Endothelial cell (in vitro differentiated cells): ENCODE data around the gene TUBA3C. TPM values are rescaled to one million over a fixed set of nuclear protein-coding genes. Genes with fewer than 3 reads are reported as not detected.
"Not testable (repeated sequence)": the region's sequence is repeated elsewhere in the genome, so short reads cannot be mapped to it uniquely, and the experiment has no call there.

Source experiments
- DNase-seq: peaks from one replicate; pipeline ENCODE4 v3.0.0; 2021; ENCODE audit warnings: low spot score
- H3K27ac Mint-ChIP-seq: one replicate; pipeline ENCODE4 v1.8.0; 2021; ENCODE audit warnings: mixed read lengths, inconsistent platforms; ENCODE audit not compliant: unreplicated experiment
- H3K27me3 Mint-ChIP-seq: one replicate; pipeline ENCODE4 v1.8.0; 2021; ENCODE audit warnings: mild to moderate bottlenecking, moderate library complexity, mixed read lengths, inconsistent platforms; ENCODE audit not compliant: unreplicated experiment
- H3K36me3 Mint-ChIP-seq: one replicate; pipeline ENCODE4 v1.8.0; 2021; ENCODE audit warnings: mild to moderate bottlenecking, low read depth, mixed read lengths, inconsistent platforms; ENCODE audit not compliant: unreplicated experiment
- H3K4me1 Mint-ChIP-seq: one replicate; pipeline ENCODE4 v1.8.0; 2021; ENCODE audit warnings: mild to moderate bottlenecking, mixed read lengths, inconsistent platforms; ENCODE audit not compliant: unreplicated experiment
- H3K4me3 Mint-ChIP-seq: one replicate; pipeline ENCODE4 v1.8.0; 2021; ENCODE audit warnings: mild to moderate bottlenecking, mixed read lengths, inconsistent platforms; ENCODE audit not compliant: unreplicated experiment
- H3K9me3 Mint-ChIP-seq: one replicate; pipeline ENCODE4 v1.8.0; 2021; ENCODE audit warnings: mixed read lengths, inconsistent platforms; ENCODE audit not compliant: unreplicated experiment
- total RNA-seq: library from RNA; stranded (reverse); fragmentation: NEBNext Ultra II Directional; extraction: Animal tissue kit (Norgen Biotek cat#: 25700); gene quantifications from one replicate; pipeline ENCODE4 v1.2.1, GENCODE V29; 2021; ENCODE audit not compliant: unreplicated experiment
- TF ChIP-seq, protein P1 (sequence below): fragments of 200-600 bp; sonication (generic); IDR thresholded peaks from one replicate; pipeline ENCODE4 v1.5.0; 2021; ENCODE audit warnings: antibody characterized with exemption; ENCODE audit not compliant: unreplicated experiment

The TUBA3C gene
- total RNA-seq, 1 donor from 2014 or later = not detected

DNA sequence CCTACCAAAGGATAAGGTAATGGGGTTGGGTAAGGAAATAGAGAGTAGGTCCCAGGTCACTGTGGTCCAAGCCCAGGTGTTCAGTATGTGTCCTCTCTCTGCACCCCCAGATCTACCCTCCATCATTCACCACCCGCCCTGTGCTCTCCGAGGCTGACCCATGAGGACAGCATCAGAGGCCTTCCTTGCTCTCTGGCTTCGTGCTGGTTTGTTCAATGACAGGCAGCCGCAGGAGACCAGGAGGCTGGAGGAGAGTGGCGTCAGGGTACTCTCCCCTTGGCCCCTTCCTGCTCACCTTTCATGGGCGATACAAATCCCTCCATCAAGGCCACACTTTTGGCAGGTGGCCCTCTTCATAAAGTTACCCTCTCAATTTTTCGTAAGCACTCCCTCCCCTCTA is 1.7 kb downstream of the TUBA3C start:
- Mint-ChIP-seq H3K9me3 (peaks cover 23% of the 10 kb centered on the region), H3K36me3 (peaks cover 5% of the 10 kb centered on the region), H3K4me3 (no peak overlapping the region), H3K4me1 (no peaks in the 10 kb centered on the region), H3K27ac (no peak overlapping the region), H3K27me3 (peaks cover 9% of the 10 kb centered on the region)
- no peak for DNase-seq
- TF ChIP-seq, protein P1, sequence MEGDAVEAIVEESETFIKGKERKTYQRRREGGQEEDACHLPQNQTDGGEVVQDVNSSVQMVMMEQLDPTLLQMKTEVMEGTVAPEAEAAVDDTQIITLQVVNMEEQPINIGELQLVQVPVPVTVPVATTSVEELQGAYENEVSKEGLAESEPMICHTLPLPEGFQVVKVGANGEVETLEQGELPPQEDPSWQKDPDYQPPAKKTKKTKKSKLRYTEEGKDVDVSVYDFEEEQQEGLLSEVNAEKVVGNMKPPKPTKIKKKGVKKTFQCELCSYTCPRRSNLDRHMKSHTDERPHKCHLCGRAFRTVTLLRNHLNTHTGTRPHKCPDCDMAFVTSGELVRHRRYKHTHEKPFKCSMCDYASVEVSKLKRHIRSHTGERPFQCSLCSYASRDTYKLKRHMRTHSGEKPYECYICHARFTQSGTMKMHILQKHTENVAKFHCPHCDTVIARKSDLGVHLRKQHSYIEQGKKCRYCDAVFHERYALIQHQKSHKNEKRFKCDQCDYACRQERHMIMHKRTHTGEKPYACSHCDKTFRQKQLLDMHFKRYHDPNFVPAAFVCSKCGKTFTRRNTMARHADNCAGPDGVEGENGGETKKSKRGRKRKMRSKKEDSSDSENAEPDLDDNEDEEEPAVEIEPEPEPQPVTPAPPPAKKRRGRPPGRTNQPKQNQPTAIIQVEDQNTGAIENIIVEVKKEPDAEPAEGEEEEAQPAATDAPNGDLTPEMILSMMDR = no peak

DNA sequence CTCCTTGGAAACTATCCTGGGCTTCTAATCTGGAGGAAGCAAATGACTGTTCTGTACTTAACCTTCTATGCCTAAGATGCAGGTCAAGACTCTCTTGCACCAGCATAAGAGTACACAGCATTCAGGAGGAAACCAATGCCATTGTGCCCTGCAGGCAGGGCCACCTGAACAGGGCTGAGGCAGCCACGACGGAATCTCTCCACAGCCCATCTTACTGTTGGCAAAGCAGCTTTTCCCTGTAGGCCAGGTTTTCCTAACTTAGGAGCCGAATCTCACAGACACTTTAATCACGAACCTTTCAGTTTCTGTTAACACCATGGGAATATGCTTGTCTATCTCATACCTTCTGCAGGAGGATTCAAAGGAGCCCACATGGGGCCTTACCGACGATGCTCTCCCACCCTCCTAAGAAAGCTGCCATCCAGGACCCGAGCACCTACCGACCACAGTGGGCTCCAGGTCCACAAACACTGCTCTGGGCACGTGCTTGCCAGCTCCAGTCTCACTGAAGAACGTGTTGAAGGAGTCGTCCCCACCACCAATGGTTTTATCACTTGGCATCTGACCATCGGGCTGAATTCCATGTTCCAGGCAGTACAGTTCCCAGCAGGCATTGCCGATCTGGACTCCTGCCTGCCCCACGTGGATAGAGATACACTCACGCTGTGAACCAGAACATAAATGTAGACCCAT is 2.6 kb downstream of the TUBA3C start:
- H3K27me3 Mint-ChIP-seq = peaks cover 9% of the 10 kb centered on the region
- peak overlapping the region; percentile 17 for H3K27ac Mint-ChIP-seq
- H3K9me3 Mint-ChIP-seq = peaks cover 27% of the 10 kb centered on the region
- no peaks in the 10 kb centered on the region for H3K4me1 Mint-ChIP-seq
- no peak for DNase-seq
- no peak overlapping the region for H3K4me3 Mint-ChIP-seq
- TF ChIP-seq, protein P1 = no peak
- peaks cover 5% of the 10 kb centered on the region for H3K36me3 Mint-ChIP-seq

DNA sequence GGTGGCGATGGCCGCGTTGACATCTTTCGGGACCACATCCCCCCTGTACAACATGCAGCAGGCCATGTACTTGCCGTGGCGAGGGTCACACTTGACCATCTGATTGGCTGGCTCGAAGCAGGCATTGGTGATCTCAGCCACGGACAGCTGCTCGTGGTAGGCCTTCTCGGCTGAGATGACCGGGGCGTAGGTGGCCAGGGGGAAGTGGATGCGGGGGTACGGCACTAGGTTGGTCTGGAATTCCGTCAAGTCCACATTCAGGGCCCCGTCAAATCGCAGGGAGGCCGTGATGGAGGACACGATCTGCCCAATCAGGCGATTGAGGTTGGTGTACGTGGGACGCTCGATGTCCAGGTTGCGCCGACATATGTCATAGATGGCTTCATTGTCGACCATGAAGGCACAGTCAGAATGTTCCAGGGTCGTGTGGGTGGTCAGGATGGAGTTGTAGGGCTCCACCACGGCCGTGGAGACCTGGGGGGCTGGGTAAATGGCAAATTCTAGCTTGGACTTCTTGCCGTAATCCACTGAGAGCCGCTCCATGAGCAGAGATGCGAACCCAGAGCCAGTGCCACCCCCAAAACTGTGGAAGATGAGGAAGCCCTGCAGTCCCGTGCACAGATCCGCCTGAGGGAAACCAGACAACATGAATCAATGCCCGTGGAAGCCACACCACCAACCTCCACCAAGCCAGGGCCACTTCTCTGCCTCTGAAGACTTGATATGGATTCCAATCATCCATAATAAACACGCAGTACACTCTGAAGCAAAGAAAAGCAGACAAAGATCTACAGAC is 4.4 kb downstream of the TUBA3C start:
- H3K4me3 Mint-ChIP-seq, H3K4me1 Mint-ChIP-seq, H3K27me3 Mint-ChIP-seq, H3K36me3 Mint-ChIP-seq, DNase-seq, H3K27ac Mint-ChIP-seq: not testable (repeated sequence)
- peaks cover 25% of the 10 kb centered on the region for H3K9me3 Mint-ChIP-seq

DNA sequence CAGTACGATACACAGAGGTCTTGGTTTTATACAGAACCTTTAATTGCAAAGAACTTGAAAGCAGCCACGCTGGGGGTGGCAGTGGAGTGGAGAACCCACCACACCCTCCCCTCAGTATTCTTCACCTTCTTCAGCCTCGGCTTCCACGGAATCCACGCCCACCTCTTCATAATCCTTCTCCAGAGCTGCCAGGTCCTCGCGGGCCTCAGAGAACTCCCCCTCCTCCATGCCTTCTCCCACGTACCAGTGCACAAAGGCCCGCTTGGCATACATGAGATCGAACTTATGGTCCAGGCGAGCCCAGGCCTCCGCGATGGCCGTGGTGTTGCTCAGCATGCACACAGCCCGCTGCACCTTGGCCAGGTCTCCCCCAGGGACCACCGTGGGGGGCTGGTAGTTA is 7.9 kb downstream of the TUBA3C start:
- DNase-seq = no peak
- Mint-ChIP-seq H3K36me3 (peaks cover 9% of the 10 kb centered on the region), H3K27me3 (peaks cover 7% of the 10 kb centered on the region), H3K27ac (no peak overlapping the region), H3K4me3 (no peak overlapping the region), H3K9me3 (peaks cover 35% of the 10 kb centered on the region), H3K4me1 (no peaks in the 10 kb centered on the region)
- TF ChIP-seq, protein P1 = no peak

DNA sequence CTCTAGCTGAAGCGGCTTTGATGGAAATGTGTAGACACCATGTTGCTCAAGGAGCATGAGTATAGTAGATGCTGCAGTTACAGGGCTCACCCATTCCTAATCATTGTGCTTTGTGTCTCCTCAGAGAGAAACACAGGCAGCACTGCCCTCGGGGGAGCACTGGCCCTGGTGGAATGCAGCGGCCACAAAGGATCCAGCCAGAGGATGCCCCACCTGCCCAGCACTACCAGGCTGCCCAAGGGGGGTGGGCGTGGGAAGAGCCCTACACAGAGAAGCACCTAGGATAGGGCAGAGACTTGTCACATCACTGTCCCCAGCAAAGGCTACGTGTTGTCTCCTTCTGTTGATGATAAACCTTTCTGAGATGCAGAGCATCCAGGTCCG is 9.0 kb downstream of the TUBA3C start:
- H3K9me3 Mint-ChIP-seq = peaks cover 31% of the 10 kb centered on the region
- H3K4me1 Mint-ChIP-seq = no peaks in the 10 kb centered on the region
- peaks cover 7% of the 10 kb centered on the region for H3K27me3 Mint-ChIP-seq
- TF ChIP-seq, protein P1 = no peak
- peaks cover 4% of the 10 kb centered on the region for H3K36me3 Mint-ChIP-seq
- no peak overlapping the region for H3K4me3 Mint-ChIP-seq
- H3K27ac Mint-ChIP-seq = no peak overlapping the region
- no peak for DNase-seq
